K562 (cell line): ENCODE results near the gene CFAP54. TPM values are rescaled to one million over a fixed set of nuclear protein-coding genes. Genes with fewer than 3 reads are reported as not detected.

Experiments used
- ARID1B ChIP-seq: fragments of 450-650 bp; IDR thresholded peaks from 2 replicates; pipeline ENCODE4 v1.6.1; 2016; ENCODE audit warnings: antibody characterized with exemption, mild to moderate bottlenecking, inconsistent platforms
- BCOR ChIP-seq: fragments of 450-650 bp; IDR thresholded peaks from 2 replicates; pipeline ENCODE4 v1.6.1; 2016
- FIP1L1 ChIP-seq: fragments of 200-400 bp; formaldehyde crosslinking; IDR thresholded peaks from 2 replicates; pipeline ENCODE4 v1.6.1; 2018; ENCODE audit warnings: mild to moderate bottlenecking, low read depth, low read length; ENCODE audit not compliant: poor library complexity, severe bottlenecking
- HSF4 ChIP-seq: fragments of 250-450 bp; sonication (Bioruptor Pico); IDR thresholded peaks from 2 replicates; pipeline ENCODE4 v2.1.2; 2022; ENCODE audit warnings: mild to moderate bottlenecking, moderate library complexity, borderline replicate concordance
- KDM1A ChIP-seq, 2 experiments: fragments of 450-650 bp; IDR thresholded peaks; 2 replicates each; pipeline ENCODE4 v1.6.1; 2016; ENCODE audit warnings: mild to moderate bottlenecking in 2 of 2
- KDM4B ChIP-seq, 2 experiments: fragments of 450-650 bp in 1 of 2; sonication (generic) in 1 of 2; IDR thresholded peaks; 2 replicates each; pipeline ENCODE4 v1.6.1; 2016 to 2017; ENCODE audit warnings: borderline replicate concordance in 2 of 2, antibody characterized with exemption in 1 of 2, low read depth in 1 of 2, mild to moderate bottlenecking in 1 of 2
- NONO ChIP-seq, 2 experiments: fragments of 200-400 bp in 1 of 2; fragments of 450-650 bp in 1 of 2; formaldehyde crosslinking in 1 of 2; IDR thresholded peaks; 2 replicates each; pipeline ENCODE4 v1.6.1; 2017; ENCODE audit warnings: low read depth in 2 of 2, mild to moderate bottlenecking in 2 of 2, moderate library complexity in 2 of 2, low read length in 1 of 2
- NR3C1 ChIP-seq: sonication (generic); formaldehyde crosslinking; IDR thresholded peaks from 2 replicates; pipeline ENCODE4 v1.8.1; 2022; ENCODE audit warnings: missing genetic modification reagents
- NRF1 ChIP-seq, 2 experiments: fragments of 450-650 bp; IDR thresholded peaks in 1 of 2; conservative IDR thresholded peaks in 1 of 2; 2 replicates each; pipeline ENCODE4 v1.6.1; 2014; ENCODE audit warnings: mild to moderate bottlenecking in 2 of 2
- RBBP5 ChIP-seq: fragments of 200-600 bp; sonication (generic); IDR thresholded peaks from 2 replicates; pipeline ENCODE4 v1.6.1; 2012; ENCODE audit warnings: borderline replicate concordance, mild to moderate bottlenecking, low read length, control low read depth, inconsistent platforms; ENCODE audit not compliant: insufficient read depth, poor library complexity, severe bottlenecking
- SMAD4 ChIP-seq: fragments of 250-450 bp; sonication (Bioruptor Pico); conservative IDR thresholded peaks from 2 replicates; pipeline ENCODE4 v1.8.0; 2021; ENCODE audit warnings: inconsistent platforms, mild to moderate bottlenecking, moderate library complexity
- XRCC5 ChIP-seq: fragments of 200-400 bp; formaldehyde crosslinking; IDR thresholded peaks from 2 replicates; pipeline ENCODE4 v1.6.1; 2017; ENCODE audit warnings: low read depth, mild to moderate bottlenecking, low read length
- ZNF134 ChIP-seq: fragments of 250-450 bp; sonication (Bioruptor Pico); conservative IDR thresholded peaks from 2 replicates; pipeline ENCODE4 v1.4.0; 2020
- ZNF764 ChIP-seq: fragments of 250-450 bp; sonication (Bioruptor Pico); IDR thresholded peaks from 2 replicates; pipeline ENCODE4 v1.4.0; 2020; ENCODE audit warnings: low read depth, mild to moderate bottlenecking, moderate library complexity
- polyA plus RNA-seq, 8 experiments: library from polyadenylated mRNA; depleted of rRNA in 4 of 8; stranded (reverse) in 5 of 8; unstranded in 3 of 8; fragments of >200 nt; fragmentation: Nextera tagmentation in 2 of 8; fragmentation: Illumina TruSeq in 1 of 8; extraction: Ambion mirVana in 2 of 8; extraction: Trizol in 1 of 8; gene quantifications; 2 replicates each; pipeline versions ENCODE4 v1.2.1 to v1.2.3, GENCODE V29; 2011 to 2014; ENCODE audit warnings: inconsistent platforms in 1 of 8, missing spikeins in 1 of 8
- total RNA-seq, 7 experiments: library from RNA; depleted of rRNA in 6 of 7; stranded (reverse); fragments of >200 nt in 6 of 7; fragmentation: Illumina TruSeq in 2 of 7; extraction: Trizol in 2 of 7; gene quantifications; 2 replicates each; pipeline versions ENCODE4 v1.2.1 to v1.2.3, GENCODE V29; 2011 to 2021; ENCODE audit warnings: low replicate concordance in 1 of 7
- TF ChIP-seq, protein P1 (sequence below), 2 experiments: fragments of 450-650 bp in 1 of 2; sonication (generic) in 1 of 2; formaldehyde crosslinking in 1 of 2; IDR thresholded peaks; 2 replicates each; pipeline versions ENCODE4 v1.7.1 to v1.9.0; 2016 to 2022; ENCODE audit warnings: inconsistent platforms in 1 of 2, mild to moderate bottlenecking in 1 of 2, missing genetic modification reagents in 1 of 2
- TF ChIP-seq, protein P2 (sequence below): fragments of 450-650 bp; conservative IDR thresholded peaks from 2 replicates; pipeline ENCODE4 v1.6.1; 2016; ENCODE audit warnings: missing genetic modification characterization, low read depth, mild to moderate bottlenecking, missing compliant biosample characterization, moderate library complexity

CFAP54 gene
- total and polyA plus RNA-seq, 9 of the 15 experiments (the other 6 are each of a cell fraction or from before 2014, with no cell fraction given) = 0.03 to 0.23 (median 0.10) TPM; not detected in 3

DNA sequence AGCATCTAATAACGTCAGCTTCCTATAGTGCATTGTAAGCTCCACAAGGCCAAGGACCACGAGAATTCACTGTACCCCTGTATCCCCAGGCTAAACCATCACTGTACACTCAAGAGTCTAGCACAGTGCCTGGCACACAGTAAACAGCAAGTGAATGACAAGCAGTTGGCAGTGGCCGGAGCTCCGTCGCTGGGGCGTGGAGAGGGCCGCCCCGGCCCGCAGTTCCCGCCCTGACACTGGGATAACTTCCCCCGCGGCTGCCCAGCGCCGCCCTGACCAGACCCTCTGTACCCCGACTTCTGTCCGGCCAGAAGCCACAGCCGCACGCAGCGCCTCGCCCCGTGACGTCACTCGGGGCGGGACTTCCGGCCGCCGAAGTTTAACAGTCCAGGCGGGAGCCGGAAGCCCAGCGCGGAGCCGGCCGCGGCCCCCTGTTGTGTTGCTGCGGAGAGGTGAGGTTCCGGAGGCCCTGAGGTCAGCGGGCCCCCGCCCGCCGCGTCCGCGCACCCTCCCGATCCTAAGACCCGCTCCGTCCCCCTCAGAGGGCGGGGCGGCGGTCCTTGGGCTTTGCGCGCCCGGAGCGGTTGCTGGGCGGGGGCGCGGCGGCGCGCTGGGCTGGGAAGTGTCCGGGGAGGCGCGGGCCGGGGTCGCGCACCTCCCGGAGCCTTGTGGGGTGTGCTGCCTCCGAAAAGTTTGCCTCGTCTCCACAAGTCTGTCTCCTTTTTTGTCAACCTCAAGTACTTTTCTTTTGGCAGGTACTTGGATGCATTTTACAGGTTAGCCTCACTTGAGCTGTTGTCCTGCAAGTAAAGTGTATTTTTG lies 417.7 kb downstream of the CFAP54 start, which contains the start of gene NEDD1 (continued):
- TF ChIP-seq ARID1B (peak; percentile 28; the same call in 1 of the 2 replicates), SMAD4 (CRISPR knock-in tag) (peak; percentile 54), RBBP5 (peak; percentile 95), NONO (IDR thresholded peaks at IDR 0.05; ENCODE audit: low read depth in 2 of 2, low read length in 1 of 2) (0 out of 4 replicates have a peak, but pooled peaks have one; percentile 39 to 47), NRF1 (conservative IDR thresholded peaks at IDR 0.05 in 1 of 2, IDR thresholded peaks at IDR 0.05 in 1 of 2) (peak in 1 of 2 experiments; percentile 77), BCOR (peak; percentile 96), KDM4B (IDR thresholded peaks at IDR 0.05; ENCODE audit: borderline replicate concordance in 2 of 2, low read depth in 1 of 2) (peak in 1 of 2 experiments; percentile 68; a peak in 1 of 4 replicates), KDM1A (IDR thresholded peaks at IDR 0.05) (peak; percentile 86 to 91), FIP1L1 (peak; percentile 30), ZNF134 (CRISPR knock-in tag) (peak; percentile 15; the same call in 1 of the 2 replicates), NR3C1 (CRISPR knock-in tag) (no peak), HSF4 (CRISPR knock-in tag) (no peak), ZNF764 (CRISPR knock-in tag) (no peak), XRCC5 (0 out of 2 replicates have a peak, but pooled peaks have one; percentile 10)
- TF ChIP-seq, protein P1, sequence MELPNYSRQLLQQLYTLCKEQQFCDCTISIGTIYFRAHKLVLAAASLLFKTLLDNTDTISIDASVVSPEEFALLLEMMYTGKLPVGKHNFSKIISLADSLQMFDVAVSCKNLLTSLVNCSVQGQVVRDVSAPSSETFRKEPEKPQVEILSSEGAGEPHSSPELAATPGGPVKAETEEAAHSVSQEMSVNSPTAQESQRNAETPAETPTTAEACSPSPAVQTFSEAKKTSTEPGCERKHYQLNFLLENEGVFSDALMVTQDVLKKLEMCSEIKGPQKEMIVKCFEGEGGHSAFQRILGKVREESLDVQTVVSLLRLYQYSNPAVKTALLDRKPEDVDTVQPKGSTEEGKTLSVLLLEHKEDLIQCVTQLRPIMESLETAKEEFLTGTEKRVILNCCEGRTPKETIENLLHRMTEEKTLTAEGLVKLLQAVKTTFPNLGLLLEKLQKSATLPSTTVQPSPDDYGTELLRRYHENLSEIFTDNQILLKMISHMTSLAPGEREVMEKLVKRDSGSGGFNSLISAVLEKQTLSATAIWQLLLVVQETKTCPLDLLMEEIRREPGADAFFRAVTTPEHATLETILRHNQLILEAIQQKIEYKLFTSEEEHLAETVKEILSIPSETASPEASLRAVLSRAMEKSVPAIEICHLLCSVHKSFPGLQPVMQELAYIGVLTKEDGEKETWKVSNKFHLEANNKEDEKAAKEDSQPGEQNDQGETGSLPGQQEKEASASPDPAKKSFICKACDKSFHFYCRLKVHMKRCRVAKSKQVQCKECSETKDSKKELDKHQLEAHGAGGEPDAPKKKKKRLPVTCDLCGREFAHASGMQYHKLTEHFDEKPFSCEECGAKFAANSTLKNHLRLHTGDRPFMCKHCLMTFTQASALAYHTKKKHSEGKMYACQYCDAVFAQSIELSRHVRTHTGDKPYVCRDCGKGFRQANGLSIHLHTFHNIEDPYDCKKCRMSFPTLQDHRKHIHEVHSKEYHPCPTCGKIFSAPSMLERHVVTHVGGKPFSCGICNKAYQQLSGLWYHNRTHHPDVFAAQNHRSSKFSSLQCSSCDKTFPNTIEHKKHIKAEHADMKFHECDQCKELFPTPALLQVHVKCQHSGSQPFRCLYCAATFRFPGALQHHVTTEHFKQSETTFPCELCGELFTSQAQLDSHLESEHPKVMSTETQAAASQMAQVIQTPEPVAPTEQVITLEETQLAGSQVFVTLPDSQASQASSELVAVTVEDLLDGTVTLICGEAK (IDR thresholded peaks at IDR 0.05) = peak; percentile 92
- TF ChIP-seq, protein P1 (CRISPR knock-in tag; IDR thresholded peaks at IDR 0.05) = no peak
- TF ChIP-seq, protein P2, sequence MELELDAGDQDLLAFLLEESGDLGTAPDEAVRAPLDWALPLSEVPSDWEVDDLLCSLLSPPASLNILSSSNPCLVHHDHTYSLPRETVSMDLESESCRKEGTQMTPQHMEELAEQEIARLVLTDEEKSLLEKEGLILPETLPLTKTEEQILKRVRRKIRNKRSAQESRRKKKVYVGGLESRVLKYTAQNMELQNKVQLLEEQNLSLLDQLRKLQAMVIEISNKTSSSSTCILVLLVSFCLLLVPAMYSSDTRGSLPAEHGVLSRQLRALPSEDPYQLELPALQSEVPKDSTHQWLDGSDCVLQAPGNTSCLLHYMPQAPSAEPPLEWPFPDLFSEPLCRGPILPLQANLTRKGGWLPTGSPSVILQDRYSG (tag) = 0 out of 2 replicates have a peak, but pooled peaks have one; percentile 40
